Brain pericyte (primary cell): ENCODE measurements around the gene LRP4.

Source experiments
- DNase-seq: peaks from one replicate; pipeline ENCODE4 v3.0.0-alpha.2; 2012; ENCODE audit warnings: low read depth, low spot score

Gene LRP4

DNA sequence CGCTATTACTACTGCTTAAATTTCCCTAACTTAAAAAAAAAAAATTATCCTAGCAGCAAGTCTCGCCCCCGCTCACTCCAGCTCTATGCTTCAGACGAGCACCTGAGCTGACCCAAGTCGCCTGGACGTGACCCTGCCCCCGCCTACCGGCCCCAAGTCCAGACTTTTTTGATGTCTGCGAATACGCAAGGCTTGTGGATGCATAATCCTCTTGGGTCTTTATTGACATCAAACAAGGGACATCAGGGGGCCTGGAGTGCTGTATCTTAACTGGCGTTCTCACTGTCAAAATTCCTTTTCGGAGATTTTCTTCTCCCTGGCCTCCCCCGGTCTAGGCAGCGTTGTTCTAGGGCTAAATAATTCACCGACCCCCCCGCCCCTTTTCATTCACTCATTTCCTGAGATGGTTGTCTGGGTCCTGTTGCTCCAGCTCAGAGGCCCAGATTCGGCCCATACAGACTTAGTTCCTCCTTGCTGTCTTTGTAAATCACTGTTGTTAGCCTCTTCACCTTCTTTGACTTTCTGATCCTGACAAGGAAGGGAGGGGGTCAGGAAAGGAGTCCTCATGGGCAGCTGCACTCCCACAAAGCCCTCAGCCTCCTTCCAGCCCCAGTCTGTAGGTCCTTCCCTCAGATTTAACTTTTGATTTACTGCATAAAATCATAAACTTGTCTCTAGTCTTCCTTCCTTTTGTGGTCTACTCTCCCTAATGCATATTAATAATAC is 601 bp upstream of the LRP4 start:
- no peak for DNase-seq

DNA sequence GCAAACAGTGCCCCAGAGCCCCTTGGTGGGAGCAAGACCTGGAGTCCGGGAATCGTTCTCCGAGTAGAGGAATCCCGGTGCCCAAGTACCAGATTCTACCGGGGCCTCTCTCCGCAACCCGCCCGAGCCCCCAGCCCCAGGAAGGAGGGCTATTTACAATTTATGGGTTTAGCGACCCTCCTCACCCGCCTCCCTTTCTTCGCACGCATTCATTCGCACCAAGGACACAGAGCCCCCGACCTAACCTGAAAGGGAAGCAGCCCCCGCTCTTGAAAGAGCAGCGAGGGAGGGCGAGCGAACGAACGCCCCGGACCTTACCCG is 628 bp downstream of the LRP4 start:
- DNase-seq: no peak

DNA sequence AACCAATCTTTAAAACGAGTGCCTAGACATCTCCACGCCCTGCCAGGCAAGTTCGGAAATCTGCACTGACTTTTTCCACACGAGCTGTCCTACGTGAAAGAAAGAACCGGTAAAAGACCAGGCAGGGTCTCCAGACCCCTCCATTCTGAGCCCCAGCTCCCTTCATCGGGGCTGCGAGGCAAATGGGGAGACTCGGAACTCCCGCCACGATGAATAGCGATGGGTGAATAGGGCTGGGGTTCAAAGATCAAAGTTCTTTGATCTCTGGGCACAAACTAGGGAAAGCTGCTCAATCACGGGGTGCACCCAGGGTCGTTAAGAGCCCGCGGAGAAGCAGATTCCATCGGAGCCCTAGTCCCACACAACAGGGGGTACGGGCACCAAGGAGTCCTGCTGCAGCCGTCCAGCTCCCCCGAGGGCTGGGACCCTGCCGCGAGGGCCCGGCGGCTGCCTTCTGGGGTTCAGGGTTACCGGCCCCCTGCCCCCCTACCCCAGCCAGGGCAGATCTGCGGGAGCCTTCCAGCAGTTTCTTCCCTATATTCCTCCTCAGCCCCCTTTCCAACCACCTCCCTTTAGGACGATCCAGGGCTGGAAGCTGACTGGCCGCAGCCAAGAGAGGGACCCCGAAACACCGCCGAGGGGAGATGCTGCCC is 1.1 kb downstream of the LRP4 start:
- DNase-seq: no peak

DNA sequence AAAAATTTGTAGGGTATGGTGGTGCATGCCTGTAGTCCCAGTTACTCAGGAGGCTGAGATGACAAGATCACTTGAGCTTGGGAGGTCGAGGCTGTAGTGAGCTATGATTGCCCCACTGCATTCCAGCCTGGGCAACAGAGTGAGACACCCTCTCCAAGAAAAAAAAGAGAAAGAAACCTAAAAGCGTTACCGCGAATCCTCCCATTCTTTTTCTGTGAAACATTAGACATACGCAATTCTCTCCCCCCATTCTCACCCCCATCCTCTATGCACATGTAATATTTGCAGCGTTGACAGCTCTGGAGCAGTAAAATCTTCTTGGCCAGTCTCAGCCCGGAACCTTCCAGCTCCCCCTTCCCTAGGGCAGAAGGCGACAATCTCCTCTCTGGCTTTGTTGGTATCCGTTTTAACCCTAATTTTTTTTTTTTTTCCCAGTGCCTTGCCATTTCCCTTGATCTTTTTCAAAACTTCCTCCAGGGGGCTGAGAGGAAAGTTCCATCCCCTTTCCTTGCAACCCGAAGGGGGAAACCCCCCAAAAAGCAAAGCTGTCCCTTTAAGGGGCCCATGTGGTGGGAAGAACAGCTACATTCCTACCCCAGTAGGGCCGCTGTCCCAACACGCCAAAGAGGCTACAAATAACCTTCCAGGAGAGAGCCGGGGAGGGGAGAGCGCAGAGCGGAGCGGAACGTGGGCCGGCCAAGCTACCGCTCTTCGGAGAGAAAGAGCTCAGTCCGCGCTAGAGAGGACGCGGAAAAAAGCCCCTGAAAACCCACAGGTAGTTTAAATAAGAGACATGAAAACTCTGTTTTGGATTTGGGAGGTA is 1.9 kb downstream of the LRP4 start:
- no peak for DNase-seq

DNA sequence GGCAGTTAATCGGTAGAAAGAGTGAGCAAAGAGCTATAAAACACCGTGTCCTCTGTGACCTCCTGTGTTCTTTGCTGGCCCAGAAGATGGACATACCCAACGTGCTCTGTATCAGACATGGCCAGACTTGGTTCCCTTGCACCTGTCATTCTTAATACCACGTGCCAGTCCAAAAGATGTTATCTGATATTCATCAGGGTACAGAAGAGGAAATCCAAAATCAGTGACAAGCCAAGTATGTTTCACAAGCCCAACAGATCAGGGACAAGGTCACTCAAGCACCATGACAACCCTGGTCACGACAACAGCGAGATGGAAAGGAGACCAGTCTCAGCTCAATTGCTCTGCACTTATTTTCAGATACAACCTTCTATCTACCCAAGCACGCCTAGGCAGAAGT is 3.4 kb downstream of the LRP4 start:
- no peak for DNase-seq

DNA sequence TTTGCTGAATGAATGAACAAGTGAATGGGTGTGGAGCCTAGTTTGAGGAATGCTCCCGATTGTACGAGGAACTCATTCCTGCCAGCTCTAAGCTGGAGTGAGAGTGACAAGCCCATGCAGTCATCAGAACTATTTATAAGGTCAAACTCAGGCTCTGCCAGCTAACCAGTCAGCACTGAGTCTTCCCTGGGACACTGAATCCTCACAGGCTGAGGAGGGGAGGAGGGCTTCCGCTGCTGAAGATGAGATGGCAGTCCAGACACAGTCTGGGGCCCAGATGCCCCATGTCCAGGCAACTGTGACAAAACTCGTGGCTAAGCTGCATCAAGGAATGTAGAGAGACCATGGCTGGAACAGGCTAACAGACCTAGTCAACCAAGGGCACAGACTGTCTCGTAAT is 4.0 kb downstream of the LRP4 start:
- no peak for DNase-seq

DNA sequence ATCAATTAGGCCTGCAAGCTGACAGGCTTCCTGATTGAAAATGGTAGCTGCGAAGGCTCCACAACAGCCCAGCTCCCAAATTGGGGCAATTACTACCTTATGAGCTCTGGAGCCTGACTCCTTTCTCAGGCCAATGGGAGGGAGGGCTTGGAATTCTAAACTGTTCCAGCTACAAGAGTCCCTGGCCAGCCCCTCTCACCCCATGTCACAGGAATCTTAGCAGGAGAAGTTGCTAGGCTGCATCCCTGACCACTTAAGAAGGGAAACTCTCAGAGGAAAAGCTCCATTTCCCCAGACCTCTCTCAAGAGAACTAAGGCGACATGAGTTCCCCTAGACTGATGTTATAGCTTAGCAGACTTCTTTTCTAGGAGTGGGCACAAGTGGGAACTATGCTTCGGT is 4.9 kb downstream of the LRP4 start:
- DNase-seq: no peak

DNA sequence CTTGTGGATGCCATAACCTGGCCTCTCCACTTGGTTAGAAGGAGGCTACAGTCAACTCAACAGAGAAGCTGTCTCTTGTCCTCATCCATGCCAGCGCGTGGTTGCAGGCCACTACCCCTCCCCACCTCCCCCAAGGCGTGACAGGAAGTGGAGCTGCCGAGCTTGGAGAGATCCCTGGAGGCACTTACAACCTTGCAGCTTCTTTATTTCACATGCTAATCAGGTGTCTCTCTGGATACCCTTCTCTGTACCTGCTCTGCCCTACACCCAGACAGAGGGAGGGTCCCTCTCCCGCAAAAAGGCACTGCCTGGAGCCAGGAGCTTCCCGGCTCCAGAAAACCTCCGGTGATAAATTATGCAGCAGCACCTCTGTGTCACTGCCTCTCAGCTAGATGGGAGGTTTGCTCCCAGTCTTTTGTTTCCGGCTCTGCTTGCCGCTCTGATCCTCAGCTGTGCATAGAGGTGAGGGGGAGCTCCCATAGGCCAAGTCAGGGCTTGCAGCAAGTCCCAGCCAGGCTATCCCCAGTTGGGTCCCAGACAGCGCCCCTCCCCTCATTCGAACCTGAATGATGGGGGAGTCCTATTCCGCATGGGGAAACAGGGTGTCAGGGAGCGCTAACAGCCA is 5.7 kb downstream of the LRP4 start:
- DNase-seq: no peak

DNA sequence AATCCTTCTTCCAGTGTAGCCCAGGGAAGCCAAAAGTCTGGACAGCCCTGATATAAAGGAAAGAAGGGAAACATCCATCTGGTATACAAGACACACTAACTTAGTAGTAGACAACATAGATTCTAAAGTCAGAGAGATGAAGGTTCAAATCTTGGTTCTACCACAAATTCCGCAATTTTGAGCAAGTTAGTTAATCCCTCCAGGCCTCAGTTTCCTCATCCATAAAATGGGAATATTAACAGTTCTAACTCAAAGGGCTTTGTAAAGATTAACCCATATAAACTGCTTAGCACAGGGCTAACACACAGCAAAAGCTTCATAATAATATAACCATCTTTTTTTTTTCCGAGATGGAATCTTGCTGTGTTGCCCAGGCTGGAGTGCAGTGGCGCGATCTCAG is 10.7 kb downstream of the LRP4 start:
- no peak for DNase-seq

DNA sequence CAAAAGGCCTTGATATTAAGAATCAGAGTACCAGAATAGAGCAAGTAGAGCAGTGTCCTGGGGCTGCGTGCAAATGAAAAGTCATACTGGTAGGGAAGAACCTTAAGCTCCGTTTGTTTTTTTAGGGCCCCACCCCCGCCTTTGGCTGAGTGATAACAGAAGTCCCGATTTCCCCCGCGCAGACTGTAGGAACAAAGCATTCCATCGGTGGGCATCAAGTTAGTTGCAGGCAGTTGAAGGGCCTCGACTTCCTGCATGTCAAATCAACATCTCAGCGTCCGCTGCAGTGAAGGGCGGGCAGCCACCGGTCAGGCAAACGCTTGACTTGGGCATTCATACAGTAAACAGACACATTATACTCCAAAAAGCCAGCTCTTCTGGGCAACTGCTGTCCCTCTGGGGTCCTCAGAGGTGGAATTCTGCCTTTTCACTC is 11.7 kb downstream of the LRP4 start:
- DNase-seq: no peak

DNA sequence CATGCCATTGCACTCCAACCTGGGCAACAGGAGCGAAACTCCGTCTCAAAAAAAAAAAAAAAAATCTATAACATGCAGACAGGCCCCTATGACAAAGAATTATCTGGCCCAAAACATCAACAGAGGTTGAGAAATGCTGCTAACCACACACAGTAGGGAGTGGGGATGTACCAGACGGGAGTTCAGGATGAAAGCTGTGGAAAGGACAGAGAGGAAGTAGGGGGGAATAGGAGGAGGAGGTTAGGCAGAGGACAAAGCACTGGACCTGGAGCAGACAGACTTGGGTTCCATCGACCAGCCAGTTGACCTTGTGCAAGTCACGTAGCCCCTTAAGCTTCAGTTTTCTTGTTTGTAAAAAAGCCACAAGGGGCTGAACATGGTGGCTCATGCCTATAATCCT is 12.5 kb downstream of the LRP4 start:
- DNase-seq: peak; percentile 74

DNA sequence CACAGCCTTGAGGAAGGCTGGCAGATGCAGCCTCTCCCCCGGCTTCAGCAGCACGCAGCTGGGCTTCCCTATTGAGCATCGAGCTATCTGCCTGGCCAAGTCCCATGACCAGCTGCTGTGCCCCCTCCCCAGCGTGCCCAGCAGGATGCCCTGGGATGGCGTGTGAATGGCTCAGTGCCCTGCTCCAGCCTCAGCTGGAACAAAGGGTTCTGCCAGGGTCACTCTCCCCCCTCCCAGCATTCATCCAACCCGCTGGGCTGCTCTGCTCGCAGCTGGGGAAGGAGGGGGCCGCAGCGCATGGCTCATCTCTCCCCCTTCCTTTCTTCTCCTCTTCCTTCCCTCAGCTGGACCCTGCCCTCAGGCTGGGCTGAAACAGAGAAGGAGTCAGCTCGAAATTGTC is 14.5 kb downstream of the LRP4 start:
- DNase-seq: peak; percentile 98

DNA sequence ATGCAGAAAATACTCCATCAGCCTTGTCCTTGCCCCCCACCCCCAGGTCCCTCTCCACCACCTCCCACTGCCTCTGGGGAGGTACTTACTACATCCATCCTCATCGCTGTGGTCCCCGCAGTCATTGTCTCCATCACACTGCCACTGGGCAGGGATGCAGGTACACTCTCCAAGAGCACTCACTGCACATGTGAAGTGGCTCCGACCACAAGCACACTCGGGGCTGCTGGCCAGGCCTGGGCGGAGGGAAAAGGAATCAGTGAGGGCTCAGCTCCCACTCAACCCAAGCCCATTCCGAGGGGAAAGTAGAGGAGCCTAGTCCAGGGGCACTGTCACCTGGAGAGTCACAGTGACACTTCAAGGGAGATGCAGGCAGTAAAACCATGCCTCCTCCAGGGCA is 15.7 kb downstream of the LRP4 start:
- no peak for DNase-seq

DNA sequence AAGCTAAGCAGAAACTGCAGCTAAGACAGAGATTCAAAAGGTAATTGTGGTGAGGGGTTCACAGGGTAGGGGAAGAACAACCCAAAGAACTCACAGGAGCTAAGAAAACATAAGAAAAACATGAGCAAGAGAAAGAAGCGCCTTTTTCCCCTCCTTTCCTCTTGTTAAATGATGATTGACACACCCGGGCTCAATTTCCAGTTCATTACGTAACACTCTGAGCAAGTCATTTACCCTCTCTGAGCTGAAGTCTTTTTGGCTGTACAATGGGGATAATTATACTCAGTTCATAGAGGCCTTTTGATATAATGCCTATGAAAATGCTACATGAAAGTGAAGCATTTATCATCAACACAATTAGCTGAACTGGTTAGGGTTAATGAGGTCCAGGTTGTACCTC is 17.2 kb downstream of the LRP4 start:
- no peak for DNase-seq

DNA sequence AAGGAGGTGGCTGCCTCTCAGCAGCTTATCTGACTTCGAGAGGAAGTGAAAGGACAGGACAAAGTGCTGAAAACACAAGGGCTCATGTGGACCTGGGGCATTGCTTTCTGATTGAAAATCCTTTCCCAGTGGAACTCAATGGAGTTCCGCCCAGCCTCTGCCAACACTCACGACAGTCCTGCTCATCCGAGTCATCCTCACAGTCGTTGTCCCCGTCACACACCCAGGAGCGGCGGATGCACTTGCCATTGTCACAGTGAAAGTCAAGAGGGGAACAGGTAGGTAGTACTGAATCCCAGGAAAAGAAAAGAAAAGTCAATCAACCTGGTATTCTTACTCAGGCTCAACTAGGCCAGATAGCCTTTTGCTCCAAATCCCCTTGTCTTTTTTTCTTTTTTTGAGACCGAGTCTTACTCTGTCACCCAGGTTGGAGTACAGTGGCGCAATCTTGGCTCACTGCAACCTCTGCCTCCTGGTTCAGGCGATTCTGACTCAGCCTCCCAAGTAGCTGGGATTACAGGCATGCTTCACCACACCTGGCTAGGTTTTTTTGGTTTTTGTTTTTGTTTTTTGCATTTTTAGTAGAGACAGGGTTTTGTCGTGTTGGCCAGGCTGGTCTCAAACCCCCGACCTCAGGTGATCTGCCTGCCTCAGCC is 18.1 kb downstream of the LRP4 start:
- no peak for DNase-seq

DNA sequence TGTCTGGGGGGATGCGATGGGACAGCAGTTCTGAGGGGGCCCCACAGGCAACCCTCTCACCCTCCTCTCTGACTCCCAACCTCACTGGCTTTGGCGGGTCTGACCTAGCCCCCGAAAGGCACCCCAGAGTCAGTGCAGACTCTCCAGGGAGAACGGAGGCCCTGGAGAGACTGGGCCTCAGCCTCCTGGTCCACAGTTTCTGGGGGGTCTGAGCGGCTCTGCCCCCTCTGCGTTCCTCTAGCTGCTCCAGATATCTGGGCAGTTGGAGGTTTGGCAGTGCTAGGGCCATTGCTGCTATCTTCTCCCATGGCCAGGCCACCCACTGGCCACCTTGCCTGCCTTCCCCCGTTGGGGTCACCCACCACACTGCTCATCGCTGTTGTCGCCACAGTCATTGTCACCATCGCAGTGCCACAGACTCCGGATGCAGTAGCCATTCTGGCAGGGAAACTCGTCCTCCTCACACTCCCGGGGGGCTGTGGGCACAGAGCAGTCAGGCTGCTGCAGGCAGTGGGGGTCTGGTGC is 18.8 kb downstream of the LRP4 start:
- no peak for DNase-seq

DNA sequence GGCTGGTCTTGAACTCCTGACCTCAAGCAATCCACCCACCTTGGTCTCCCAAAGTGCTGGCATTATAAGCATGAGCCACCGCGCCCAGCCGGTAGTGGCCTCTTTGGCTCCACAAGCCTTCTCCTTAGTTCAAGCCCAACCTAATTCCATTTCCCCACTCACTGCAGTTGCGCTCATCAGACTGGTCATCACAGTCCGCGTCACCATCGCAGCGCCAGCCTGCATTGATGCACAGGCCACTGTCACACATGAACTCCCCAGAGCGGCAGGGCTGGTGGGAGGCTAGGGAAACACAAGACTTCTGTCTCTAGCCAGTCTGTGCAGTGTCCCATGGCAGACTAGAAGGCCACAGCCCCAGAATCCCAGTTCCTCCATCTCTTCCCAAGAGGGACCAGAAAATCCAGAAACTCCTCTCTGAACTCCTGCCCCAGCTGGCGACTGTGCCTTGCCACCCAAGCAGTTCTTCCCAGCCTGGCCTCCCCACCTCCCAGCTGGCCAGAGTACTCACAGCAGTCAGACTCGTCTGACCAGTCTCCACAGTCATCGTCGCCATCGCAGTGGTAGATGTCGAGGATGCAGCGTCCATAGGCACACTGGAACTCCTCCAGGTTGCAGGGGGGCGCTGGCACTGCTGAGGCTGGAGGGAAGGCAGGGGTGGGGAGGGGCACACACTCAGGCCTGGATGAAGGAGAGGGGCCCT is 19.8 kb downstream of the LRP4 start:
- no peak for DNase-seq

DNA sequence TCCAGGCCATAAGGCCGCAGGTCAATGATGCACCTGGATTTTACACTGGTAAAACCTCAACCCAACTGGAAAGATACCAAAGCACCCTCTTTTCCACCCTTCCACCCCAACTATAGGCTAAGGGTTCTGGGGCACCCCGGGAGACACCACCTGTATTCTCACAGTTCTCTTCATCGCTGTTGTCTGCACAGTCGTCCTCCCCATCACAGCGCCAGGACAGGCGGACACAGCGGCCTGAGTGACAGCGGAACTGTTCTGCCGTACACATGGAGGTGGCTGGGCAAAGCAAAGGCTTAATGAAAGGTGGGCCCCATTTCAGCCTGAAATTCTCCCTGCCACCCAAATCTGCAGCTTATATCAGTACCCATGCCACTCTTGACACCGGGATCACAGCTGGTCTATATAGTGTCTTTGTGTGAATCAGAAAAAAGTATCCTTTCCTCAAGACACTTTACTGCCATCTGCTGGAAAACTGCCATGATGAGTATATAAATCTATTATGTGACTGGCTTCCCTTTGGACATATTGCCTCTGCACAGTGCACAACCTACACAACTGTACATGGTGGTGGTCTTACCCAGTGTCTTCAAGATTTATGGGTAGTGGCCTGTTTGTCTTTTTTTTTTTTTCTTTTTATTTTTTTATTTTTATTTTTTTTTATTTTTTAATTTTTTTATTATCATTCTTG is 21.5 kb downstream of the LRP4 start:
- DNase-seq: no peak

DNA sequence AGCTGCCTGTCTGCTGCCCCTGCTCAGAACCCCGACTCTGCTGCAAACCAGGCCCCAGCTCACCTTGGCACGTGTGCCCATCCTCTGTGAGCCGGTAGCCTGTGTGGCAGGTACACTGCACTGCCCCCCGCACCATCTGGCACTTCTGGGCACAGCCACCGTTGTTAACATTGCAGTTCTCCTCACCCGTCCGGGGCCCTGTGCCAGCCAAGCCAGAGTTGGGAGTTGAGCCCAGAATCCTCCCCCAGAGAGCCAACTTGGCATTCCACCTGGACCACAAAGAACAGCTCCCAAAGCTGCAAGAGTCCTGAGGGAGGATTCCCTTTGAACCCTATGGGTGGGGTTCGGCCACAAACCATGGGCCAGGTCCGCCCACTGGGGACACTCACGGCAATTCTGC is 22.5 kb downstream of the LRP4 start:
- no peak for DNase-seq

DNA sequence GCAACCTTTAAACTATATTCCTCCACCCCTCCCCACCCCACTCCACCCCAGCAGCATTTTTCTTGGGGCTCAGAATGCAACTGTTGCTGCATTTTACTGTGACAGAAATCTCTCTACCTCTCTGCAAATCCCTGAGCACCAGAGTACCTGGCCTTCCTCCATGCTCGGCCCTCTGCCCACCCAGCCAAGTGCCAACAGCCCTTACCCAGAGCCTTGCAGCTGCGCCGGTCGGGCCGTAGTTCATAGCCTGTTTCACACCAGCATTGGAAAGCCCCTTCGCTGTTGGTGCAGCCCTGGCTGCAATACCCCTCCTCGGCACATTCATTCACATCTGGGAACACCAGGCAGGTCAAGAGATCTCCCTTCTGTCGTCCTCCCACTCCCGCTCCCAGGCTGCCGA is 23.4 kb downstream of the LRP4 start:
- no peak for DNase-seq

DNA sequence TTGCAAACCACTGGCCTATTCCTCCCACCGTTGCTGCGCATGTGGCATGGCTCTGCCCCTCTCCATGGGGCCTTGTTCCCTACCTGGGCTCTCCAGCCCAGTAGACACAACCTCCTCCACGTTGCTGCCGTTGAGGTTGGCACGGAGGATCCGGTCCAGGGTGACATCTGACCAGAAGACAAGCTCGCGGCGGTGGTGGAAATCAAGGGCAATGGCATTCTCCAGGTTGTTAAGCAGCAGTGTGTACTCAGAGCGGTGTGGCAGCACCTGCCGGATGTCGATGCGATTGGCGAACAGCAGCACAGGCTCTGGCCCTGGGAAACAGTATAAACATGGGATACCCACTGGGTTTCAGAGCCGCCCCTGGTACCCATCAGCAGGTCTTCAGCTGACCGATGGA is 23.8 kb downstream of the LRP4 start:
- no peak for DNase-seq
